HL-60/S4 treated with phorbol 12-myristate 13-acetate at 8.2 ng/mL for 4 days and 3 days (cell line): ENCODE data around the gene KIDINS220.

Experiments
- in situ Hi-C: fragments of 300-500 bp; cut with MboI; formaldehyde crosslinking; loops from 2 replicates; pipeline ENCODE4 v1.15.0; 2022; ENCODE audit warnings: low sequenced_read_pairs

The KIDINS220 gene

DNA sequence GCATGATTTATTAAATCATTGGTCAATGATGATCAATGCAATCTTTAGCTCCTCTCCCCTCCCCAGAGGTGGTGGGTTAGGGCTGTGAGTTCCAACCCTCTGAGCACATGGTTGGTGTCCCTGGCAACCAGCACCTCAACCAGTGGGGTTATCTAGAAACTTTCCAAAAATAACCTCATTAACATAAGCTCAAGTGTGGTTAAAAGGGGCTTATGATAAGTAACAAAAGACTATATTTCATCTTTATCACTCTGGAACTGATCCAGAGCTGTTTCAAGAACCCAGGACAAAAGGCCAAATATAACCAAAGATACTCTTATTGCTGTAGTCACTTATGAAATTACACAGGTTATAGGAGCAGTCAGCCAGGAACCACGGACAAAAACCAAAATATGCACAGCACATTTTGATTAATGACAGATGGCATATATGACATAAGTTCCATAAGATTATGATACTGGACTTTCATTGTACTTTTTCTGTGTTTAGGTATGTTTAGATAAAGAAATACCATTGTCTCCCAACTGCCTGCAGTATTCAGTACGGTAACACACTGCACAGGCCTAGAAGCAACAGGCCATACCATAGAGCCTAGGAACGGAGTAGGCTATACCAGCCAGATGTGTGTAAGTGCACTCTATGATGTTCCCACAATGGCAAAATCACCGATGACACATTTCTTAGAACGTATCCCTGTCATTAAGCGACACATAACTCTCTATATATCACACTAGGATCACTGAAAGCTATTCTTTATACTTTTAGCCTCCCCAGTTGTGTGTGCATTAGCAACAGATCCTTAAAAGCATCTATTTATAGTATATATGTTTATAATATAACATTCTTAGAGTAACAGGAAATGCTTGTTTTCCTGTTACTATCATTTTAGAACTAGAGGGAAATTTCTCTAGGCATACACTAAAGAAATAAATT lies 31.9 kb downstream of the KIDINS220 start:
- in situ Hi-C loops: no loop called here

DNA sequence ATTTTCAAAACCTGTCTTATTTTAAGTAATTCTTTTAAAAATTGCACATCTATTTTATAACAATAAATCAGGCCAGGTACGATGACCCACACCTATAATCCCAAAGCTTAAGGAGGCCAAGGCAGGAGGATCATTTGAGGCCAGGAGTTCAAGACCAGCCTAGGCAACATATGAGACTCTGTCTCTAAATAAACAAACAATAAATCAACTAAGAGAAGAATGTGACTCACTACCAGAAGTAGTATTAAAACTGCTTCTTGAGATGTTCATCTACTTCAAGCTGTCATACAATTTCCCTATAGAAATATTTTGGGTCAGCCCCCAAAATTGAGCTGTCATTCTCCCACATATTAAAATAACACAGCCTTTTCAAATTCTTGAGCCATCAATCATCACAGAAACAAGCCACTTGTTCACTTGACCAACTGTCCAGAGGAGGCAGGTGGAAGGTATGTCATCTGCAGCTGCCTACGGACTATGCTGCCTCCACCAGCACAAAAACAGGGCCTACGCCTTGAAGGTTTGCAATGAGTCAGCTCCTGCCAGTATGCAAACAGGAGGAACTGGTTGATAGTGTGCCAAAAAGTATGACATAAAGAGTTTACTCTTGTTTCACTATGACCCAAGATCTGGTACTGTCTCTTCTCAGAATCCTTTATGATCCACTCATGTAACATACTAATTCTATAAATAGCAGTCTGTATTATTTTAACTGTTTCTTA lies 33.6 kb downstream of the KIDINS220 start:
- in situ Hi-C loops: no loop called here

DNA sequence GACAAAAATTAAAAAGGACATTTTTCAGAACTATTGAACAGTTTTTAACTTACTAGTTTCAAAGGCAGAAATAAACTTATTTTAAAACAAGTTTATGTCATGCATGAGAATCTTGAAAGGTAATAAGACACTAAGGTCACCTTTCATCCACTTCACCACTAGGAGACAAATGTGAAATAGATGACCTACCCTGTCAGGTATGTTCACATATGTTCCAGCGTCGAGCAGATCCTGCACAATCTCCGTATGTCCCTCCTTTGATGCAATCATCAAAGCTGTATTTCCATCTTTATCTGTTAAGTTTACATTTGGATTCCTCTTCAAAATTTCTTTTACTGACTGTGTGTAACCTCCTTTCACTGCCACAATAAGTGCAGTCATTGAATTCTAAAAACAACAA lies 34.7 kb downstream of the KIDINS220 start:
- in situ Hi-C loops: no loop called here

DNA sequence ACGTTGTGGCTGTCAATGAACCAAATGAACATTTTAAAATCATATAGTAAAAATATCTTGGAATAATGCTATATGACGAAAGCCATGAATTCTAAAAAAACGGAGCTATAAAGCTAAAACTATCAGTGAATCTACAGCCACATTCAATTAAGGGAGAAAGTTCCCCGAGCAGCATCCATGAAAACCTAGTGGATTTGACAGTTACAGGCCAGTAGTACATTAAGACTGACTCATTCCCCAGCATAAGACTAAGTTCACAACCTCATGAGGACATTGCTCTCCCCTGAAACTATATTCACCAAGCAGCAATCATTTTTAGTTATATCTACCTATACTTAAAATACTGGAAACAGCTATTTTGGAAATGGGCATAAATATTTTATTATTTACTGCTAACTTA lies 36.6 kb downstream of the KIDINS220 start:
- in situ Hi-C loops: no loop called here

DNA sequence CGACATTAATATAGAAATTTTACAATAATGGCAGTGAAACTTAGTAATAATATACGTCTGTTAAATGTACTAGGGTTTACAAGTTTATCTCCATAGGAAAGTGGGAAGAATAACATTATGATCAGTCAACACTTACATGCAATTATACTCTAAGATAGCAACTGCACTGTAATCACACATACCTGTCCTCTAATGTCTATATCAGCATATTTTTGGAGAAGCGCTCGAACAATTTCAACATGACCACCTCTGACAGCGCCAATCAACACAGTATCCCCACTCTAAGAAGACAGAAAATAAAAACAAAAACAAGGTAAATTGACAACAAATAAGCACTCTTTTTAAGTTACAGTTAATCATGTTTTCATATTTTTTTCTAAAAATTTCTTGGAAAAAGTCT lies 37.2 kb downstream of the KIDINS220 start:
- in situ Hi-C loops: no loop called here

DNA sequence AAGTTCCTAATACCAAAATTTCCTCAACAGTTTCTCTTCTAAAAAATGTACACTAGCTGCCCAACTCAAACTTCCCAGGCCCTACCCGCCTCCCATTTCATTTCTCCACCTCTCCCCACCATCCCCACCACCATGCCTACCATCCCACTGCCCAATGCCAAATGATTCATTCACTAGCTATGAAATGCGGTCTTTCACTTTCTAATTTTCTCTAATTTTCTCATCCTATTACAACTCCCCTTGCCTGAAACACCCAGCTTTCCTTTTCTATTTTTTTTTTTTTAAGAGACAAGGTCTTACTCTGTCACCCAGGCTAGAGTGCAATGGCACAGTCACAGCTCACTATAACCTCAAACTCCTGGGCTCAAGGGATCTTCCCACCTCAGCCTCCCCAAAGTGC lies 38.4 kb downstream of the KIDINS220 start:
- in situ Hi-C loops: no loop called here

DNA sequence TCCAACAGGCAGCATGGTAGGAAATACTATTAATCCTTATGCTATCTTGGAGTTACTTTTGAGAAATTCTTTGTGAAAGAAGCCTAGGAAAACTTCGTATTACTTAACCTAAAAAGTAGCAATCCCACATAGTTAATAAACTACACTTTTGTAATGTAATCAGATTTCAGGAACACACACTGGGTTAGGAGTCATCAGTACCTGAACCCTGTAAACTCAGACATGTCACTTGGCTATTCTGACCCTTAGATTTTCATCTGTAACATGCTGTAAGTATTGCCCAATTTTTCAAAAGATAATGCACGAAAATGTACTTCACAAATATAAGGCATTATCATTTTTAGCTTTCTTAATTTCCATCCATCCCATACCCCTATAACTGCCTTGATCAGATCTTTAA lies 39.0 kb downstream of the KIDINS220 start:
- in situ Hi-C loops: no loop called here

DNA sequence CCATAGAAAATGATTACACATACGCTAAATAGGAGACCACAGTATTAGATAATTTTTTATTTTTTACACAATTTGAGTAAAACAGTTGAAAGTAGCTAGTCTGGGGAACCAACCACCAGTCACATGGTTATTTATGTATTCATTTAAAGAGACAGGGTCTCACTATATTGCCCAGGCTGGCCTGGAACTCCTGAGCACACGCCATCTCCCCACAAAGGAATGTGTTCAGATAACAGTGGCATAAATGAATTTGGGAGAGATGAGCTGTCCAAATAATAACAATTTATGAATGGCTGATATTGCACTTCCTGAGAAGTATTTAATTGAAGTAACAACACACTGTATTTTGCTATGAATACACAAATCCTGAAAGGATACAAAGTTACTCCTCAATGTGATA lies 39.7 kb downstream of the KIDINS220 start:
- in situ Hi-C loops: no loop called here

DNA sequence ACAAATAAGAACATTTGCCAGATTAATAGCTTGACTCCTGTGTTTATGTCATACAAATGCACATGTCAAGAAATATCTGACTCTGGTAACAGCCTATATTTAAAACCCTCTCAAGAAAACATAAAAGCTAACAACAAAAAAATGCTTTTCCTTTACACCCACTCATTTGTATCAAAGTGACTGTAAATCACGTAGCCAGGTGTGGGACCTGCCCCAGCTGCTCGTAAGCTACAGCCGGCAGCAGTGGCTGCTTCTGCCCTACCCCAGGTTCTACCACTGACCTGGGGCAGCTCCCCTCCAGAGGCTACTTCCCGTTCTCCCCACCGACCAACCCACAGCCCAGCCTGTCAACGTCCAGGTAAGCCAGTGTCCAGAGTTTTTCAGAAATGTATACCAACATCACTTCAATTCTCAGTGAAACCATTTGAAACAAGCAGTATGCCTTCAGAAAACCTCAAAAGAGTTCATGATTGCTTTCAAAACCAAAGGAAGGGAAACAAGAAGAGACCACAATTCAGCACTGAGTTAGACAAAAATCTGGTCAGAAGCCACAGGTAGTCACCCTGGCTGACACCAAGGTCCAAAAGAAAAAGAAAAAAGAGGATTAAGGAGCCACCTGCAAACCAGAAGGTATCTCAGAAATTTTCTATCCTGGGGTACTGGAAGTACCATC lies 40.4 kb downstream of the KIDINS220 start:
- in situ Hi-C loops: no loop called here

DNA sequence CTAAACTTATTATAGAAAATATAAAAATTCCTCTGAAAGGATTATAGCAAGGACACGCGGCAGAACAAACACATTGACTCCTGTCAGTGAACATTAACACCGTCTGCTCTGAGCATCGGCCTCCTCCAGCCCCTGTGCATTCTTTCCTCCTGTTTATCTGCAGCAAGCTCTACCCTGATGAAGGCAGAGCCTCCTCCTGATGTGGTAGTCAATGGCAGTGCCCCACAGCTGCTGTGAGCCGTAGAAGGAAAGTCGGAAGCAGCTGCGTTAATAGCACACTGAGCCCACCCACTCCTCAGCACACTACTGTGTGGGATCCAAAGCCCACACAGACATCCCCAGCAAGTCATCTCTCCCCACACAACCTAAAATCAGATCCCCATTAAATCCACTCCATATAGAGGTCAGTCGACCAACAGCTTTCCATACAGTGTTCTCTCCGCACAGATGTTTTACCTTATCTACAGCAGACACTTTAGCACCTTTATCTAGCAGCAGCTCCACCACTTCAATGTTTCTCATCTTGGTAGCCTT lies 41.0 kb downstream of the KIDINS220 start:
- in situ Hi-C loops: no loop called here

DNA sequence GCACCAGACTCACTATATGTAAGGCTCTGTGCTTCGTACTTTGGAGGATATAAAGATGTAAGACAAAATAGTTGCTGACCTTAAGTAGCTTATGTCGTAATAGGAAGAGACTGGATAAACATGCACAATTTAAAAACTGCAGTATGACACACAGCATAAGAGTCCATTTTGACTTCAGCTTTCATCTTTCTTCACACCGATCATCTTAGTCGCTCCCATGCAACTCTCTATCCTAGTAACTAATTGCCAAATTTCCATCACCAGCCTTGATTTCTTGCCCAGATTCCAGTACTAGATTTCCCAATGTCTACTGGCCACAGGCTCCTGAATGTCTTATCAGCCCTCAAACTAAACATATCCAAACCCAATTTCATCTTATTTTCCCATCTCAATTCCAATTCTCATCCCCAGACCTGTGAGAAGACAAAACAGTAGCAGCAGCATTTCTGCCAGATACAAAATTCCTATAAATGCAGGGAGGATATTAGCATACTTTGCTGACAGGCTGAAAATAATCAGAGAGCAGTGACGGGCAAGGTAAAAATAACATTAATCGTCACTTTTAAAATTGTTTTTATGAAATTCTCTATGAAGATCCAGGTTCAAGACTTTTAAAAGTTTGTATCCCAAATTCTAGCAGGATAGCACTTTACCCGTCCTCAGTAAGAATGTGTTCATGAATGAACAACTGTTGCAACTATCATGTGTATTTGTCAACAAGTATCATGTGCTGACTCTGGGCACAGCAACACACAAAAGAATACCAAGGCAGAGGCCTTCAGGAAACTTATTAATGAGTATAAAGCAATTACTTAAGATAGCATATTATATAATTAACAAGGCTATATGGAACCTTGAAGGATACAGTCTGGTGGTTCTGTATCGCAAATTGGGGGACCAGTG lies 42.2 kb downstream of the KIDINS220 start:
- in situ Hi-C loops: no loop called here

DNA sequence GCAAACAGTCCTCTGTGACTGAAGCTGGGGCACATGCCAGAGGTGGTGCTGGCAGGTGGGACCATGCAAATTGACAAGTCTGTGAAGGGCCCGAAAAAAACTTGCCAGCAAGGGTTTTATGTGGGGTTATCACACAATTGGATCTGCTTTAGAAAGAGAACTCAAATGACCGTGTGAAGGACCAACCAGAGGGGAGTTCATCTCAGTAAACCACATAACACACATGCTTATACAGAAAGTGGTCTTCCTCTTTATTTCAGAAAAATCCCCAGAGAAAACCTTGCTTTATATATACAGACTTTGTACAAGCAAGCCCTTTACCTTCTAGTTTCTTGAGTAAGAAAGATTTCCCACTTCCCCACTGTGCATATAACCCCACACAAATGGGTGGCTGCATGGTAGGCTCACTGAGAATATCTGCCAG lies 46.7 kb downstream of the KIDINS220 start:
- in situ Hi-C loops: no loop called here

DNA sequence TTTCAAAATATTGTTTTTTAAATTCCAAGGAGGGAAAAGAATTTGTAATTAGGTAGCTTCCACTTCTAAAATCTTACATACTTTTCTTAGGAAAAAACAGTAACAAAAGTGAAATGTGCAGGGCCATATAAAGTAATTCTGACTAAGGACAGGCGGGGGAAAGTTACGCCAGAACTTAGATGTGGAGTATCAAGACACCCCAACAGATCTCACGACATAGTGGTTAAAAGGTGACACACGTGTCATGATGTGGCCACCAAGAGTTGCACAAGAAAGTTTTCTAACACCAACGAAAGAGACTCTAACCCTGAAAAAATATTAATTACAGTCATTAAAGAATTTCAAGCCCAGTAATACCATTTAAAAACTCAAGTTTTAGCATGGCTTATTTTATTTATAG lies 51.0 kb downstream of the KIDINS220 start:
- in situ Hi-C loops: no loop called here

DNA sequence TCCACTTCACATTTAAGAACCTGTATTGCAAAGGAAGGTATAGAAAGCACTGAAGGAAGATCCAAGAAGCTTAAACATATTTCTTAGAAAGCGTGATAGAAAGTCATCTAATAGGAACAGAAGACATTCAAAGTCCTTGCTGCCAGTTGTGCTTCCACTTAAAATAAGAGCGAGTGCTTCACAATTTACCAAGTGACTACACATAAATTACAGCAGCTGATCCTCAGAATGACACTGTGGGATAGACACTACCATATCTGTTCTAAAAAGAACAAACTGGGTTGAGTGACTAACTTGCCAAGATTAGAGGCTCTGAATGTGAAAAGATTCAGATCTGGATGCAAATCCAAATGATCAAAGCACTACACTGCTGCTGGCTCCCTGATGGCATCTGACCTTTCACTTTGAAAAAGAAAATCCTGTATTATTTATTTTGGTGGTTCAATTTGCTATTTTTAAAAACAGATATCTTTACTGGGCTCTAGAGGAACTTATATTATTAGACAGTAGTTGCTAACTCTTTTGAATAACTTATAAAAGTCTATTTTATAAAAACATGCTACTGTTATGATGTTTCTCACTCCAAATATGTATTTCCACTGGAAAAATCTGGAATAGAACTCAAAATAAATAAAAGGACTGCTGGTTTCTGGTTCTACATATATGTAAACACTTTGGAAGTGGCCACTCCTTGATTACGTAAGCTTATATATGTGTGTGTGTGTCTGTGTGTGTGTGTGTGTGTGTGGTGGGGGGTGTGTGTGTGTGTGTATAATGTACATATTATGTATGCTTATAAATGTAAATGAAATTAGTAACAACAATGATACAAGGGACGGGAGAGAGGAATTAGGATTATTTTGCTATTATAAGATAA lies 57.4 kb downstream of the KIDINS220 start:
- in situ Hi-C loops: no loop called here

DNA sequence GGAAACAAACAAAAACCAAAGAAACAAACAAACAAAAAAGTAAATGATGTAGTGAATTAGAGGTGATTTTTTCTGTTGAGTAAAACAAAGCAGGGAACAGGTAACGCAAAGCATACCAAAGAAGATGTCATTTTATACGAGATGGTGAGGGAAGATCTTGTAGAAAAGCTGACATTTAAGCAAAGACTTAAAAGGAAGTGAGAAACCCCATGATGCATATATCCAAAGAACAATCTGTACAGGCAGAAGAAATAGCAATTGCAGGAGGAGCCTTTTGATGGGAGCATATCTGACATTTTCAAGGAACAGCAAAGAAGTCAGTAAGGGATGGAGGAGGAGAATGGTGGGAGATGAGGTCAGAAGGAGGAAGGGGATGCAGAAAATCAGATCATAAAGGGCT lies 63.0 kb downstream of the KIDINS220 start:
- in situ Hi-C loops: no loop called here

DNA sequence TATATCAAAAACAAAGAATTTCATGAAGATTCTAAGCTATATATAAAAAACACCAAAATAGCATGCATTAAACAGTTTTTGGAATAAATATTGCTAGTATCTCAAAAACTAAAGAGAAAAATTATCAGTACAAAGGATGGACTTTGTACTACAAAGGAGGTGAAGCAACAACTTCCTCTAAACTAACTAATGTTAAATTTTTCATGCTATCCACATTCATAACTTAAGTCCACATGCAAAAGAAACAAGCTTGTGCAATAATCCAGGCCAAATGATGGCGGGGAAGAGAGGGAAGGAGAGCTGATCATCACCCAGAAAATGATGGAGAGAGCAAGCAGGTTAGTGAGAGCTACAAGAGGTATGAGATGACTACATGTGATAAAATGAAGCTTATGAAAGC lies 70.1 kb downstream of the KIDINS220 start:
- in situ Hi-C loops: no loop called here

DNA sequence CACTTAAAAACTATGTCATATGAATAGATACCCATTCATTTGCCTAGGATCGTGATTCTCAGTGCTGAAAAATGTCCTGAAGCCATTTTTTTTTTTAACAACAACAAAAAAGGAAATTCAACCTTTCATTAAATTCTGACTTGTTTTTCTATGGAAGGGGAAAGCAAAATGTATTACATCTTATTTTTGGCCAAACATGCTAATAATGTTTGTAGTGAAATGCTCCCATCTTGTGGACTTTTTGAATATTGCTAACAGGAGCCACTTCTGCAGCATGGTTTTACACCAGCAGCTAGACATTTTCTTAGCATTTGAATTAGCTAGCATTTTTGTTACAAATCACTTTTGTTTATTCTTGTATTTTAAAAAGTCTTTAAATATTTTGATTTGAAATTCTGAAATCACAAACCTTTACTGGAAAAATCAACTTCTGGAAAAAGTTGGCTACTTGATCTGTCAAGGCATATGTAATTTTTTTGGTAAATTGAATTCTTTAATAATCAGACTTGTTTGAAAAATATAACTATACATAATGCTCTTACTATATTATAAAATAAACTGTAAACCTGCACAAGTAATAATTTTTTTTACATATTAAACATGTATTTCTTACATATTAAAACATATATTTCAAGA lies 75.8 kb downstream of the KIDINS220 start:
- in situ Hi-C loops: no loop called here

DNA sequence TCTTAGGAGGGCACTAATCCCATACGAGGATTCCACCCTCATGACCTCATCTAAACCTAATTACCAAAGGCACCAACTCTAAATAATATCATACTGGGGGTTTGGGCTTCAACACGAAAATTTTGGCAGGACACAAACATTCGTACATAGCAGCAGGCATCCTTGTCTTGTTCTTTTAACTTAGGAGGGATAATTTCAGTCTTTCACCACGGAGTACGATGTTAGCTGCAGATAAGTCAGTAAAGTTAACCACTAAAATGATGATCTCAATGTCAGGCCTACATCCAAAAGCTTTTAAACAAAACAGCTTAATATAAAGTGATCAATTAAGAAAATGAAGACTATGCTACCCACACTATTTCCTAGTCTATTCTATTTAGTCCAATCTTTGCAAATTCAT lies 80.7 kb downstream of the KIDINS220 start:
- in situ Hi-C loops: no loop called here

DNA sequence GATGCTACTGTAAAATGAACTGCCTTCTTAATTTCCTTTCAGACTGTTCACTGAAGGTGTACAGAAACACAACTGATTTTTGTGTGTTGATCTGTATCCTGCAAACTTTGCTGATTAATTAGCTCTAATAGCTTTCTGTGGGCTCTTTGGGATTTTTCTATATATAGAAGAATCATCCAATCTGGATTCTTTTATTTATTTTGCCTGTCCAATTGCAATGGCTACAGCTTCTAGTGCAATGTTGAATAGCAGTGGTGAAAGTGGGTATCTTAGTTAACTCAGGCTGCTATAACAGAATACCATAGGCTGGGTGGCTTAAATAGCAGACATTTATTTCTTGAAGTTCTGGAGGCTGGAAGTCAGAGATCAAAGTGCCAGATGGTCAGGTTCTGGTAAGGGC lies 81.2 kb downstream of the KIDINS220 start:
- in situ Hi-C loops: no loop called here
